Measurements from ENCODE around the gene ARL6IP5.

ARL6IP5 gene

GRCh38 chr3:69116897-69117296 lies 32.2 kb downstream of the ARL6IP5 start:
- DNase-seq (ENCODE audit: low read depth) = no peak

DNA sequence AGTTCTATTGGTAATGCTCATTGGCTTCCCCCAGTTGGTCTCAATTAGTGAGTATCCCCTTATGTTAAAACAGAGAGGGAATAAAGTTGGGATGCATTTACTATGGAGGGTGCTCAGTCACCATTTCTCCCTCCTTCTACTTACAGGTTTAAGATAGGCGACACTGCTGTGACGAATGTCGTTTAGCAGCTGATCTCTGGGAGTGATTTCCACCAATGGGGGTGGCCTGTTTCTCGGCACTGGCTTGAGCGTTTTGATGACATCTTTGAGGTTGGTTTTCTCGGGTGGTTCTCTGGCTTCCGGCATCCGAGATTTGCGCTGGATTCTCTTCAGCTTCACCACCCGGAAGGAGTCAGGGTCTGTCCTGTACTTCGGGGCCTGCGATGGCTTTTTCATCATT lies 33.8 kb downstream of the ARL6IP5 start:
- no peak for DNase-seq (ENCODE audit: low read depth)

DNA sequence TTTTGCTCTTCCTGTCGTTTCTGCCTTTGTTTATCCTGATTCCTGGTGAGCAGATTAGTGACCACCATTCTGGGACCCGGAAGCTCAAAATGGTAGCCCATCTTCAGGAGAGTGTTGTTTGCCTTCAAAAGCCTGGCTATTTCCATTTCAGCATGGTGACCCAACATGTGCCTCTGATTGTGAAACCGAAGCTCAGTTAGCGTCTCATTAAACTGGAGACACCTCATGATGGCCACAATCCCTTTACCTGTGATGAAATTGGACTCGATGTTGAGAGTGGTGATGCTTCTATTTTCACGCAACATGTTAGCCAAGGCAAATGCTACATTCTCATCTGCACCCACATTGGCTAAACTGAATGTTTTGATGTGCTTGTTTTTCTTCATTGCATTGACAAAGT lies 34.4 kb downstream of the ARL6IP5 start:
- DNase-seq (ENCODE audit: low read depth) = no peak

GRCh38 chr3:69119681-69120080 lies 34.9 kb downstream of the ARL6IP5 start:
- no peak for DNase-seq (ENCODE audit: low read depth)

DNA sequence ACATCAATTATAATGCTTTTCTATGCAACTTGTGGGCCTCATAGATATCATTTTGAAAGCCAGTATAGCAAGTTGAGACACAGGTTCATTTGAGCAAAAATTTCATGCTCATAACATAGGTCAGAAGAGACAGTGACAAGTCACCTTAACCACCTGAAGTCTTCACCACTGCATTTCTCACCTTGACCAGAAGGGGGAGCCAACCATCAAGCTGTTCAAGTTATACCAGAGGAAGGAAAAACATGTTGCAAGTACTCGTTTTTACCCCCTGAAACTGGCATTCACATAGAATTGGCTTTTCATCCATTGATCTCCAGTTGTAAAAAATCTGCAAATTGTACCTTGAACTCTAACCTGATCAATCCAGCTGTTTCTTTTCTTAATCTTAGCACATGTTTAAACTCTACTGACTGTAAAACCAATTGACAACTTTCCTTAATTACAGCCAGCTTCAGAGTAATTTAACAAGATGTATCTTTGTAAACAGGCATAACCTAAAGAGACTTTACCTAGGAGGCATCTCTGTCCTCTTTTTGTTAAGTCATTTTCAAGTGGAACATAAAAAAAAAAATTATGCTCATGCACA lies 36.2 kb downstream of the ARL6IP5 start:
- no peak for DNase-seq (ENCODE audit: low read depth)

DNA sequence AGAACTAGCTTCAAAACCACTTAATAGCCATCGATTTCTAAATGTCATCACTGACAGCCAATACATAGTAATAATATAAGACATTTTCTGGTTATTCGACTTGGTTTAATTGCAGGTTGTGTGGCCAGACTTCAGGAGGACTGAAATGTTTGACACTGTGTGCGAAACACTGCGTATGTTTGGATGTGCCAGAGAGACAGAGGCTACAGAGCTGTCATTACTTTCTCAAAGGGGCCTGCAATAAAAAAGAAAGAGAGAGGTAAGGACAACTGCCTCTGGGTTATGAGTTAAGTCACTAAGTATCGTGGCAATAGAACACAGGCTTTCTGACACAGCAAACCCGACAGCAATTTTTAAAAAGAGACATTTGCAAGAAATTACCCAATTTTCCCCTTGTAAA lies 36.8 kb downstream of the ARL6IP5 start:
- DNase-seq (ENCODE audit: low read depth) = no peak

DNA sequence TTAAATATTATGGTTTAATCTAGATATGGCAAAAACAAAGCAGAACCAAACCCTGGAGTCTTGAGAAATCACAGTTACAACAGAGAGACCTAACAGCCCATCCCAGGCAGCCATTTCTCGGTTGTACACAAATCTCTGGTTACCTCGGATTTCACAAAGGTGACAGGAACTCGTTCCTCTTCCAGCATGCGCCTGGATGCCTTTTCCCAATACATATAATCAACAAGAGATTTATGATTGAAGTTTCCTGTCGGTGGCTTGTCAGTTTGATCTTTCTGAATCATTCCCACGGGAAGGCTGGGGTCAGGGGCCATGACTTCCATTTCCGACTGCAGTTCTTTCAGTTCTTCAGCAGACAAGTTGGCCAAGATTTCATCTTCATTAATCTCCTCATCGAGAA lies 37.2 kb downstream of the ARL6IP5 start:
- no peak for DNase-seq (ENCODE audit: low read depth)

DNA sequence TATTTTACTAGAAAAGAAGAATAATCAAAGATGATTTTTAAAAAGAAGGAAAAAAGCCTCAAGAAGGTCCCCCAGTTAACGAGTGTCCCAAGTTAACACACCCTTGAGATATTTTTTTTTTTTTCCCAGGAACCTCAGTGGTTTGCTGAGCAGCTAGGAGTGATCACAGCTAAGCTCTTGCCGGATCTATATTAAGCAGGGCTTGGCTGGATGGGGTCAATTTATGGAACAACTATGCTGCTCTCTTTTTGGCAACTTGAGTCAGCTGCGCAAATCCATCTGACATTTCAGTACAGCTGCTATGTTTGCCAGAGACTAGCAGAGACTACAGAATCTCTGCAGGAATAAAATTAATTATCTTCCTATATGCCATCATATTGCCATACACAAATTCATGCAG lies 37.7 kb downstream of the ARL6IP5 start, which contains the start of gene LMOD3:
Gene LMOD3, minus strand, starts transcription at position 193 of the 400 bp plus-strand sequence. CDS start 209 bp downstream, outside the sequence.
- no peak for DNase-seq (ENCODE audit: low read depth)

DNA sequence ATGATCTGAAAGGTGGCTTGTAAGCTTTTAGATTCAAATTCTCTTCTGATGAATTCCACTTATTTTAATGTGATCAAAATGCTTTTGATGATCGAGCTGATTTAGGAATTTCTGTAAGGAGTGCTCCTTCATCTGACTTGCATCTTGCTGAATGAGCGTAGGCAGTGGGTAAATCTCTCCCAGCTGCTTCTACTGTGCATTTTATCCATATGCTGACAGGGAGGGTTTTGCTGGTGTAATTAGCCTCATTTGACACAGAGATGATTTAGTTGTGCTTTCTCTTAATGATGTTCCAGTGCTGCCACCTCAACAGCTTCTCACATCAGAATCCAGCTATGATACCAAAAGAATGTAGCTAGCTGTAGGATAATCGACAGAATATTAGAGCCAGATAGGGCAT lies 41.5 kb downstream of the ARL6IP5 start:
- no peak for DNase-seq (ENCODE audit: low read depth)

DNA sequence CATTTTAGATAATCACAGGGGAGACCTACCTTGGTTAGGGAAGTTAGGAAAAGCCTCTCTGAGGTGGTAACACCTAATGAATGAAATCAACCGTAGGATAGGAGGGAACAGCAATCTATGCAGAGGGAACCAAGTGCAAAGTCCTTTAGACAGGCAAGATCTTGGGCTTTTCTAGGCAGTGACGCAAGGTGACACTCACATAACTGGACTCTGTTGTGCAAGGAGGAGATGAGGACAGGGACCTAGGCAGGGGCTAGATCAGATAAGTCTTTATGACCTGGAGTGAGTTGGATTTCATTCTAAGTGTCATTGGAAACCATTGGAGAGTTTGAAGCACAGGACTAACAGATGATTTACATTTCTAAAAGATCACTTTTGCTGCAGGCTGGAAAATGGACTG lies 42.3 kb downstream of the ARL6IP5 start:
- no peak for DNase-seq (ENCODE audit: low read depth)

DNA sequence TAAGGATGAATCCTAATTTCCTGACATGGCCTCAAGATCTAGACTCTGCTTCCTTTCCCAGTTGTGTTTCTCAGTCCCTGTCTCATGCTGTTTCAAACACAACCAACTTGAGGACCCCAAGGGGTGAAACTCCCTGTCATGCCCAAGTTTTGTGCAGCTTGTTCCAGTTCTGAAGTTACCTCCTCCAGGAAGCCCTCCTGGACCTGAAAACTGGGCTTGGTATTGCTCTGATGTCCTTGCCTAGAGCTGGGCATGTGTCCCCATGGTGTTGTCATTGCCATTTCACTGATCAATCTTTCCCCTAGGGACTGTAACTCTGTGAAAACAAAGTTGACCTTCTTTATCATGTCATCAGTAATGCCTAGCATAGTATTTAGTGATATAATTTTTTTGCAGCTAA lies 43.8 kb downstream of the ARL6IP5 start:
- DNase-seq (ENCODE audit: low read depth) = no peak

DNA sequence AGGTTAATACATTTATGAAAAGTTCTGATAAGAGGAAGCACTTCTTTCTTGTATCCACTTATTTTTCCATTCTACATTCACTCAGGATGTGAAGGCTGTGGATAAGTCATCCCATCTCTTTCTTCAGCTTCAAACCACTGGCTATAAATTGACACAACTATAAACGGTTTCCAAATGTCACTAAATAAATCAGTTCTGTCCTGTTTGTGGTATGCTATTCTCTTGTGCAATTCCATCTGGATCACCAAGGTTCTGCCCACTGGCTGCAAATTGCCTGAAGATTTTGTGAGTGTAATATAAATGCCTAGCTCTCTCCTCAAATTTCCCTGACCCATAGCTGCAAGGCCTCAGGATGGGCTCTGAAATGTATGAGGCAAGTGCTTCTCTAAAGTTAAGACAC lies 44.8 kb downstream of the ARL6IP5 start:
- no peak for DNase-seq (ENCODE audit: low read depth)

DNA sequence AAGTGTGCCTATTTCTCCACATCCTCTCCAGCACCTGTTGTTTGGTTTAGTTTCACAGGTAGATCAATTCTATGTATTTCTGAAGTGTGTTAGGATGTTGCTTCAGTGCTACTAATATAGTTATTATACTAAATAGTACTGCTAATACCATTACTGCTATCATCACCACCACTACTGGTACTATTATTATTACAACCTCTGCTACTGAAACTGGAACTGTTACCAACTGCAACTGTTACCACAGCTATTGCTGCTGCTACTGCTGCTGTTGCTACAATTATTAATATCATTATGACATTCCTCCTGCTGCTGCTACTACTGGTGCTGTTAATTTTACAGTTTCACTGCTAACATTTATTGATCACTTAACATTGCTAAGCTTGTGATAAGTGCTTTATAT lies 46.0 kb downstream of the ARL6IP5 start:
- DNase-seq (ENCODE audit: low read depth) = no peak

GRCh38 chr3:69137005-69137404 lies 52.3 kb downstream of the ARL6IP5 start:
- no peak for DNase-seq (ENCODE audit: low read depth)

GRCh38 chr3:69137412-69137811 lies 52.7 kb downstream of the ARL6IP5 start:
- no peak for DNase-seq (ENCODE audit: low read depth)

- no peak for DNase-seq (ENCODE audit: low read depth)
Observed at GRCh38 chr3:69141313-69141712, 56.6 kb downstream of the ARL6IP5 start.

DNA sequence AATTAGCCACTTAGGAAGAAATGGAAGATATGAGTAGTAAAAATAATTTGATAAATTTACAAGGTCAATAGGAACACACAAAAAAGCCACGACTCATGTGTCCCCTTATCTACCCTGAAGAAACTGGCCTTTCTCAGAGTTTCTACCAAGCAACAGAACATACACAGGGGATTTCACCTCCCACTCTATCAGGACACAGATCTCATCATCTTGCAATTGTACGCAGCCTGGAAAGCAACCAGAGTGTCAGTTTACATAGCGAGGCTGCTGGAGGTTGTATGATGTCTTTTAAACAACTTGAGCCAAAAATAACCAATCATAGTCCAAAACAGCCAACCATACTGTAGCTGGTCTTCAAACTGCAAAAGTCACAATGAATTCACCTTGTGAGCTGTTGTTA lies 57.4 kb downstream of the ARL6IP5 start:
- DNase-seq (ENCODE audit: low read depth) = no peak

GRCh38 chr3:69142797-69143454 lies 58.2 kb downstream of the ARL6IP5 start:
- DNase-seq (ENCODE audit: low read depth) = no peak

DNA sequence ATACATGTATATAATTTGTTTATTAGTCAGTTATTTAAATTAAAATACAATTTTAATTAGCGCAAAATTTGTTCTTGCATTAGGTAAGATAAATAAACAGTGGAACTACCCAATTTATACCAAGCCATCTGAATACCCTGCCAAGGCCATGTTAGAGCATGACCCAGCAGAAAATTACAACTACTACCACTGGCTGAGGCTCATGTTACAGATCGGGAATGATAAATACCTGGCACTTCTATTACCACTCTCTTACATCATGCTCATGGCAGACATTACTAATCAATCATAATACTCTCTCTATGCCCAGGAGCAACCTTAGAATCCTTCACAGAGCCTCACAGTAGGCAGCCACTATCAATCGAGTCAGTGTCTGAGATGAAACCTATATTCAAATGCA lies 58.9 kb downstream of the ARL6IP5 start:
- no peak for DNase-seq (ENCODE audit: low read depth)

DNA sequence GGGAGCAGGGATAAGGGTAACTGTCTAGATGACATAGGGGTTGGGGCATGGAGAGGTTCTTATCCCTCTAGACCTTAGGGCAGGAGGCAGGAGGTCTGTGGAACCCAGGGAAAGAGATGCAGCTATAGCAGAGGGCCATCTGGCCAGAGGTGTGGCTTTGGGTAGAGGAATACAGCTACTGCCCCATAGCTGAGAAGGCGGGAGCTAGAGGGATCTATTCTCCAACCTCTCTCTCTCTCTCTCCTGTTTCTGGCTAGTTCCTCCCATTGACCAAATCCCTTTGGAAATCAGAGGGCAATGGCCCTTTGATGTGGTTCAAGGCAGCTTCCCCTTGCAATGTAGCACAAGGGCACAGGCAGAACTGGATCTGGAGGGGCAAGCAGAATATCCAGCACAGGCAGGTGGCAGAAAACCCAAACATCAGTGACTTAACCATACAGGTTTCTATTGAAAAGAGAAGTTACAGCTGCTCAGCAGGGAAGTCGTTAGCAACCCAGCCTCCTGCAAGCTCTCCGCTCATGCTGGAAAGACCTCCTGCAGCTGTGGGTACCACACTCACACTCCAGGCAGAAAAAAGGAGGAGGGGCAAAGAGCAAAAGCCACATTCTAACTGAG lies 60.0 kb downstream of the ARL6IP5 start:
- DNase-seq (ENCODE audit: low read depth) = no peak

- no peak for DNase-seq (ENCODE audit: low read depth)
Observed at GRCh38 chr3:69145688-69146087, 61.0 kb downstream of the ARL6IP5 start.

DNA sequence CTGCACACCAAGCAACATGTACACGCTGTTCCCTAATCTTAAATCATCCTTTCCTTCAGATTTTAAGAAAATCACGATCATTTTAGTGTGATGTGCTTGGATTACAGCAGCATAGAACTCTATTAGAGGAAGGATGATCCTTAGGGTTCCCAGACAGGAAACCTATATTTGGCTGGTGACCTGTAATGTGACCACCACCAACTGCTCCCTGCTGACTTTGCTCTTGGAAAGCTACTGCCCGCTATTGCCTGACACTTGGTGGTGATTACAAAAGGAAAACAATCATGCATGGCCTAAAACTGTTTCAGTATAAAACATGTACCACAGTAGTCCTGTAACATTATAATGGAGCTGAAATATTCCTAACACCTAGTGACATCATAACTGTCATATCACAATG lies 64.8 kb downstream of the ARL6IP5 start:
- DNase-seq (ENCODE audit: low read depth) = no peak
